ENCODE data around the gene RHBDD1.

Gene RHBDD1

DNA sequence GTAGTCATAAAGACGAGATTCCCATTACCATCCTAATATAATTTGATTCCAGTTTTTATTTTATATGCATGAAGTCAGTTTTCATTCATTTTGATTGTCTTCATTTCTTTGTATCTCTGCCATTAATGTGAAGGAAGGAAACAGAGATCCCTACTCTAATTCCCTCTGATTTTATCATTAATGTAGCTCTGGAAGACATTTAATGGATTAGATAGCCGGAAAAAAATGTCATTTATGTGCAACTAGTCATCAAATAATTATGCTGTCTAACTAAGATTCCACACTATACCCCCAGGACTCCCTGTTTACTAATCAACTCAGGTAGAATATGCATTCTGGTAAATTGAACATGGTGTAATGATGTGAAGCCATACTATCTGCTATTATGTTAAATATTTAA lies 19.9 kb downstream of the RHBDD1 start:
- peaks cover 8% of the 10 kb centered on the region for H3K36me3 Mint-ChIP-seq
- no peak overlapping the region for H3K27ac Mint-ChIP-seq
- no peaks in the 10 kb centered on the region for H3K9me3 Mint-ChIP-seq
- no peaks in the 10 kb centered on the region for H3K27me3 Mint-ChIP-seq
- no peak overlapping the region for H3K4me3 Mint-ChIP-seq
- peaks cover 42% of the 10 kb centered on the region for H3K4me1 Mint-ChIP-seq

DNA sequence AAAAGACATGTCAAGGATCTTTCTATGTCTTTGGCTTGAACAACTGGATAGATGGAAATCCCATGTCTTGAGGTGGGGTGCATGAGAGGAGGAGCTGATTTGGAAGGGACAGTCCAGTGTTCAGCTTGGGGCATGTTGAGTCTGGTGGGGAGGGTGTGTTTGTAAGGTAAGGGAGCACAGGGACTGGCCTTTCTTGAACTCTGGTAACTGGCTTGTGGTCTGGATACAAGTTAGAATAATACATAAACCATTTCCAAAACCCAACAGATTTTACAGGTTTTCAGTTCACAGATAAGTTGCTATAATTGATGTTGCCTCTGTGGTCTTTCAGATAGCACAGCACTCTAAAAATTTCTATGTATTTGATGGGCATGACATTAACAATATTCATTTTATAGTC lies 24.2 kb downstream of the RHBDD1 start:
- Mint-ChIP-seq H3K27ac (no peak overlapping the region), H3K36me3 (peaks cover 17% of the 10 kb centered on the region), H3K4me3 (no peak overlapping the region), H3K27me3 (no peaks in the 10 kb centered on the region), H3K9me3 (no peaks in the 10 kb centered on the region), H3K4me1 (peaks cover 61% of the 10 kb centered on the region)

DNA sequence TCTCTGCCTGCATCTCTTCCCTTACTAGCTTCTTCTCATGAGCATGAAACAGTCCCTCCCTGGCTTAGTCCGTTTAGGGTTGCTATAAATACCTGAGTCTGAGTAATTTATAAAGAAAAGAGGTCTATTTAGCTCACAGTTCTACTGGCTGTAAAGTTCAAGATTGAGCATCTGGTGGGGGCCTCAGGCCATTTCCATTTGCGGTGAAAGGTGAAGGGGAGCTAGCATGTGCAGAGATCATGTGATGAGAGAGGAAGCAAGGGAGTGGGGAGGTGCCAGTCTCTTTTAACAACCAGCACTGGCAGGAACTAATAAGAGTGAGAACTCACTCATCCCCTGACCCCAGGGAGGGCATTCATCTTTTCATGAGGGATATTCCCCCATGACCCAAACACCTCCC lies 26.8 kb downstream of the RHBDD1 start:
- Mint-ChIP-seq H3K9me3 (no peaks in the 10 kb centered on the region), H3K4me3 (no peak overlapping the region), H3K27ac (no peak overlapping the region), H3K4me1 (peaks cover 49% of the 10 kb centered on the region), H3K27me3 (no peaks in the 10 kb centered on the region), H3K36me3 (peaks cover 20% of the 10 kb centered on the region)

DNA sequence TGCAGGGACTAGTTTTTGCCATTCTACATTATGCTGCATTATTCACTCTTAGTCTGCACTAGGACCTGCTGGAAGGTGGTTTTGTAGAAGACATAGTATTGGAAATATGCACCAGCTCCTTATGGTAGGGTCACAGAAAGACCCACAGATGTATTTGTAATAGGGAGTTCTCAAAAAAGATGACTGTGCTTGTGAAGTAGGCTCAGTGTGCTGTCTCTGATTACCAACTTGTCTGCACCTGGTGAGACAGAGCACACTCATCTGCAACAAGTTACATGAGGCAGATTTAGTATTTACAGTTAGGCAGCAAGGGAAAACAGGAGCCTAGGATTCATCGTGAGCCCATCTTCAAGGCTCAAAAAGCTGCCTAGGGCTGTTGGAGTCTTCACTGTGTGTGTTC lies 29.4 kb downstream of the RHBDD1 start:
- Mint-ChIP-seq H3K27ac (no peak overlapping the region), H3K36me3 (peaks cover 29% of the 10 kb centered on the region), H3K27me3 (no peaks in the 10 kb centered on the region), H3K4me3 (no peak overlapping the region), H3K9me3 (no peaks in the 10 kb centered on the region), H3K4me1 (peaks cover 46% of the 10 kb centered on the region)

DNA sequence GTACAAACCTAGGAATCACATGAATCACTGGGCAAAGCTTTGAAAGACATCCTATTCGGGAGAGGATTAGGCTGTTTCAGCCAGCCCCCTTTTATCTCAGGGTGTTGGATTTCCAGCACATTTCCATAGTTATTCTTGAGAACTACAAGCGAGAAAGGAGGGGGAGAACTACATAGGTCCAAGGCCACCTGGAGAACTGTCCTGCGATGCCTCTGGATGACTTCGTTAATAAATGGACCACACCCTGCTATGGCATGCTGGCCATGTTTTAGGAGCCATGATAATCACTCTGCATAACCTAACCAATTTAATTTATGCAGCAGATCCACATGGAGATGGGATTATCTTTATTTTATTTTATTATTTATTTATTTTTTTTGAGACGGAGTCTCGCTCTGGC lies 29.9 kb downstream of the RHBDD1 start:
- Mint-ChIP-seq H3K9me3 (no peaks in the 10 kb centered on the region), H3K27ac (no peak overlapping the region), H3K4me3 (no peak overlapping the region), H3K4me1 (peaks cover 46% of the 10 kb centered on the region), H3K36me3 (peaks cover 31% of the 10 kb centered on the region), H3K27me3 (no peaks in the 10 kb centered on the region)

DNA sequence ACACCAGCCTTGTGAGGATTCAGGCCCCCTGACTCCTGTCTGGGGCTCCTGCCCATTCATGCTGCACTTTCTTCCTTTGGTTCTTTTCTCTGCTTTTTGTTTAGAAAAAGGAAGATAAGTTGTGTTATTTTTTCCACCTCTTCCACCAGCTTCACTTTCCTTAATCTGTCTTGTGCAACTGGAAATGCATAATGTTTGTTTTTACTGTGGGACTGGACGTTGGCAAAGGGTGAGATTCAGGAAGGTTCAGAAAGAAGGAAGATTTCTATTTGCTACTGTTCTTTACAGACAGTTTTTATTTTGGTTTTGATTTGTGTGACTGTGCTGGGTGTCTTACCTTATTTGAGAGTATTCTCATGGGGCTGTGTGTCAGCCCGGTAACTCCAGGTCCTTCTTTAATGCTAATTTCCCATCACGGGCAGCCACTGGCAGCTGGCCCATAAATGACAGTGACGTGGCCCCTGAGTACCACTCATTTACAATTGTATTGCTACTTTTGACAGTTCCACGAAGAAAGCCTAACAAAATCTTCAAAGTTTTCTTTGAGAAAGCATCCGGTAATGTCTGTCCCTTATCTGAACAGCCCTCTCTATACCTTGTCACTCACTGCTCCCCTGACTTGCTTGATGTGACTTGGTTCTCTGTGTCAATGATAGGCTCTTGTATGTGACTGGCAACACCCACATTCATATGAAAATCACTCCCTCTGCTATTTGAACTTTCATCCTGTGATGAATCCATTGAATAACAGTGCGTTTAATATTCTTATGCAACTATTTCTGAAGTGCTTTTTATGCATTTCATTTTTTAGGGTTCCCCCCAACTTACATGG lies 32.7 kb downstream of the RHBDD1 start:
- Mint-ChIP-seq H3K4me1 (peaks cover 37% of the 10 kb centered on the region), H3K4me3 (no peak overlapping the region)

DNA sequence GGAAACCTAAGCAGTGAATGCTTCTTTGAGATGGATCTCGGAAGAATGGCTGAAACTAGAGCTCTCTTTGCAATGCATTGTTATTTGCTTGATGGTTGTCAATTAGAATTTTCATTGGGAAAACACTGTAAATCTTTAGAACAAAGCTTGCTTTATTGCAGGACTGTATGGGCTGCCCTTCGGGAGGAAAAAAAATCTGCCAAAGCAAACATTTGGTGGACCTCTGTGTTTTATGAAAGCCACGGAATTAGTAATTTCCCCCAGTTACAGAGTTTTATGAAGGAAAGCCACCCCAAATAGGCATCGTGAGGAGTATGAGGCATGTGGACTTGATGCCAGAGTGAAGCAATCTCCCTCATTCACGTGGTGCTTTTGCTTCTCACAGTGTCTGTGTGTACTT lies 33.5 kb downstream of the RHBDD1 start:
- Mint-ChIP-seq H3K36me3 (peaks cover 42% of the 10 kb centered on the region), H3K9me3 (no peaks in the 10 kb centered on the region), H3K27ac (no peak overlapping the region), H3K4me3 (no peak overlapping the region), H3K27me3 (no peaks in the 10 kb centered on the region), H3K4me1 (peaks cover 39% of the 10 kb centered on the region)

More for the DNA sequence above, 32.7 kb downstream of the RHBDD1 start:
- Mint-ChIP-seq H3K36me3 (peaks cover 43% of the 10 kb centered on the region), H3K27ac (peak overlapping the region; percentile 19), H3K27me3 (no peaks in the 10 kb centered on the region), H3K9me3 (no peaks in the 10 kb centered on the region)

DNA sequence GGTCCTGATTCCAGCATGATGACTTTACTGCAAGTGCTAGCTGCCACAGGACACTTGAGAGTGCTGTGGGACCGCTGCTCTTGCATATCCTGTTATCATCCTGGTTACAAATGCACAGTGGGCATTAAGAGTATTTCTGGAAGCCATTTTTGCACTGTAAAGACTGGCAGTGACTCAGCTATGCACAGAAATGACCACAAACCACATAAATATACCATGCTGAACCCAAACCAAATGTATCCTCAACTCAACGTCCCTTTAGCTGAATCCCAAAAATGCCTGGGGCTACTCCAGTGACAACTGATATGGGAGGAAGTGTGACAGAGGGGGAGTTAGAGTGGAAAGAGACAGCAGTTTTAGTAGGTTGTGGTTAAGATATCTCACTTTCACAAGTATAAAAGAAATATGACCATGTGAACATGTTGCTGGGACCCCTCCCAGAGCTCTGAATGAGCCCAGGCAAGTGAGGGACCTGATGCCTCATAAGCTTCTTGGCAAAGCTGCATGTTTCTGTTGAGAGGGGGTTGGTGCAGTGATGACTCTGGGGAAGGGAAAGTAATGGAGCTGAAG lies 37.3 kb downstream of the RHBDD1 start:
- H3K27ac Mint-ChIP-seq = peak overlapping the region; percentile 79
- peak overlapping the region; percentile 42 for H3K4me3 Mint-ChIP-seq
- H3K9me3 Mint-ChIP-seq = no peaks in the 10 kb centered on the region
- H3K27me3 Mint-ChIP-seq = no peaks in the 10 kb centered on the region
- H3K4me1 Mint-ChIP-seq = peaks cover 46% of the 10 kb centered on the region
- peaks cover 48% of the 10 kb centered on the region for H3K36me3 Mint-ChIP-seq

DNA sequence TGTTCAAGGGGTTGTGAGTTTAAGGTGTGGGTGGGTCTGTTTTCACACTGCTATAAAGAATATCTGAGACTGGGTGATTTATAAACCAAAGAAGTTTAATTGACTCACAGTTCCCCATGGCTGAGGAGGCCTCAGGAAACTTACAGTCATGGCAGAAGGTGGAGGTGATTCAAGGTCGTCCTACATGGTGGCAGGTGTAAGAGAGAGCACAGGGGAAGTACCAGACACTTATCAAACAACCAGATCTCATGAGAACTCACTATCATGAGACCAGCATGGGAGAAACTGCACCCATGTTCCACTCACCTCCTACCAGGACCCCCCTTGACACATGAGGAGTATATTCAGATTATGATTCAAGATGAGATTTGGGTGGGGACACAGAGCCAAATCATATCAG lies 38.0 kb downstream of the RHBDD1 start:
- peak overlapping the region; percentile 79 for H3K27ac Mint-ChIP-seq
- H3K36me3 Mint-ChIP-seq = peaks cover 48% of the 10 kb centered on the region
- H3K4me1 Mint-ChIP-seq = peaks cover 44% of the 10 kb centered on the region
- H3K4me3 Mint-ChIP-seq = peak overlapping the region; percentile 42
- no peaks in the 10 kb centered on the region for H3K27me3 Mint-ChIP-seq
- no peaks in the 10 kb centered on the region for H3K9me3 Mint-ChIP-seq

DNA sequence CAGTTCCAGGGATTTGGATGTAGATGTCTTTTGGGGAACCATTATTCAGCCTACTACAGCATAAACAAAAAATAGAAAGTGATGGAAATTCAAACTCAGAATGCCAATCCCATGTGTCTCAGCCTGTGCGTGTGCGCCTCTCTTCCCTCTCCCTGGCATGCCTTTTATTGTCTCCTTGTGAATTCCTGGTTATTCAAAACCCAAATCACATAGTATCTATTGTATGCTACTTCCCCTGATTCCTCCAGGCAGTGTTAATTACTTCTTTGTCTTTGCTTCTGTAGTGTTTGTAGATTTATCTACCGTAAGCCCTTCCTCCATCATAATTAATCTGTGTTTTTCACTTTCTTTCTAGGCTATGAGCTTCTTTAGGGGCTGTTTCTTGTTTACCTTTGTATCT lies 38.9 kb downstream of the RHBDD1 start:
- Mint-ChIP-seq H3K9me3 (no peaks in the 10 kb centered on the region), H3K4me3 (no peak overlapping the region), H3K27me3 (no peaks in the 10 kb centered on the region), H3K36me3 (peaks cover 50% of the 10 kb centered on the region), H3K27ac (peak overlapping the region; percentile 25), H3K4me1 (peaks cover 42% of the 10 kb centered on the region)

DNA sequence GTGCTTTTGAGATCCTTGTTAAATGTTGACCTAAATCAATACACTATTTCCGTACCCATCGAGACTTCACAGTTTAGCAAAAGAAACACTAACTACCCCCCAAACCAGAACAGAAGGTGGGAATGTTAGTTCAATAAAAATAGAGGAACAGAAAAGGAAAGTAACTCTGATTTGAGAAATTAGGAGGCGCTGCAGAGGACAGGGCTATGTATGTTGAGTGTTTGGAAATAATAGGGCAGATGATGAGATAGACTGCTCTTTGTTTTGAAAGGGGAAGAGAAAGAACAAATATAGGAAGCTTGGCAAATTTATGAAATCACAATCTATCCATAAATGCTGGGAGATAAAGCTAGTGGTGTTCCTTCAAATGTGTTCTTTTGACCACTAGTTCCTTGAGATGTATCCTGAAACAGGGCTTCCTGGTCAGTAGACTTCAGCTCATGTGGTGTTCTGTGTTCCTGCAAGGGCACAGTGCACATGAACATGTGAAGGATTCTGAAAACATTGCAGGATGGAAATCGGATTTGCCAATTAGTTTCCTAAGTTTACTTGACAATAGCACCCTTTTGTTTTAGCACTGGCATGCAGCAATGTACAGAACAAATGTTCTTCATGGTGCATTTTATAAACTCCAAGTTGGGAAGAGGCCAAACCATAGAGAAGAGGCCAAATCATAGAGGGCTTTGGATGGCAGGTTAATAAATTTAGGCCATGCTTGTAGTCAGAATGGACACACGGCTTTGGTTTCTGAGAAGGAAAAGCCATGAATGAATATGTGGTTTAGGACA lies 39.8 kb downstream of the RHBDD1 start:
- Mint-ChIP-seq H3K4me3 (no peak overlapping the region), H3K27ac (peak overlapping the region; percentile 4), H3K9me3 (no peaks in the 10 kb centered on the region), H3K36me3 (peaks cover 49% of the 10 kb centered on the region), H3K4me1 (peaks cover 43% of the 10 kb centered on the region), H3K27me3 (no peaks in the 10 kb centered on the region)

DNA sequence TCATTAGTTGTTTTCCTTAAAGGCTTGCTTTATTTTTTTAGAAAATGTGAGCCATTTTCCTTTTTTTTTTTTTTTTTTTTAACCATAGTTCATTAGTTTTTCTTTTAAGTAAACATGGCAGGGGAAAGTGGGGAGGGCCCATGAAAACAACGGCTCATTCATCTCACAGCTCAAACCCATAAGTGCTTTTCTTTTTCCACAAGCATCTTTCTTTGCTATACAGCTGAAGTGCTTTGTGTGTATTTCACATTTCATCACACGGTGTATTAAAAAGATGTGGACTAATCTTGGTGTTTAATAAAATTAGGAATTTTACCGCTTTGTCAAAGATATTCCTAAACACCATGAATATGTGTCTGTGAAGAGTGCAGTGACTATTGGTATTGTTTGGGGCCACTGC lies 41.6 kb downstream of the RHBDD1 start:
- no peaks in the 10 kb centered on the region for H3K27me3 Mint-ChIP-seq
- H3K9me3 Mint-ChIP-seq = peaks cover 2% of the 10 kb centered on the region
- H3K36me3 Mint-ChIP-seq = peaks cover 54% of the 10 kb centered on the region
- H3K4me1 Mint-ChIP-seq = peaks cover 39% of the 10 kb centered on the region
- no peak overlapping the region for H3K4me3 Mint-ChIP-seq
- H3K27ac Mint-ChIP-seq = no peak overlapping the region

DNA sequence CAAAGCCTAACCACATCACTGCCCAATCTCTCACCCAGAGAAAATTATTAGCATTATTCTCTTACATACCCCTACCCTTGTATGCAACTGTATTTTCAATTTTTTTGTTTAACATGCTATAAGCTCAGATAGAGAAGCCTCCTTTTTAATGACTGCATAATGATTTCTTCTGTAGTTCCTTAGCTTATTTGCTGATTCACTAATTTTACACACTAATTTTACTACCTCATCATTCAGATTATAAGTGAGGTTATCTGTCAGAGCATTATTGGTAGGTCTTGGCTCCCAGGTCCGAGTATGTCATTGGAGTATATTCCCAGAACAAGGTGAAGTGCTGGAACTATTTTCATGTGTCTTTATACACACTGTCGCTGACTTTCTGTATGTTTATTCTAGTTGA lies 45.4 kb downstream of the RHBDD1 start:
- Mint-ChIP-seq H3K4me1 (peaks cover 12% of the 10 kb centered on the region), H3K36me3 (peaks cover 42% of the 10 kb centered on the region), H3K27ac (no peak overlapping the region), H3K4me3 (no peak overlapping the region), H3K9me3 (peaks cover 6% of the 10 kb centered on the region), H3K27me3 (no peaks in the 10 kb centered on the region)

DNA sequence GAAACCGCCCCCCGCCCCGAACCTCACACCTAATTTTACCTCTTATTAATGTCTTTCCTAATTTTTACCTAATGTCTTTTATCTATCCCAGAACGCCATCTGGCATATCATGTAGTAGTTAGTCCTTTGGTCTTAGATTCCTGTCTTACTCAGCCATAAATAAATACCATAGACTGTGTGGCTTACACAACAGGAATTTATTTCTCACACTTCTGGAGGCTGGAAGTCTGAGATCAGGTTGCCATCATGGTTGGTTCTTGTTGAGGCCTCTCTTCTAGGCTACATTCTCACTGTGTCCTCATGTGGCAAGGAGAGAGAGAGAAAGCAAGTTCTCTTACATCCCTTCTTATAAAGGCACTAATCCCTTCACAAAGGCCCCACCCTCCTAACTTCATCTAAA lies 46.8 kb downstream of the RHBDD1 start:
- Mint-ChIP-seq H3K4me1 (peaks cover 13% of the 10 kb centered on the region), H3K36me3 (peaks cover 40% of the 10 kb centered on the region), H3K27ac (no peak overlapping the region), H3K9me3 (peaks cover 6% of the 10 kb centered on the region), H3K4me3 (no peak overlapping the region), H3K27me3 (no peaks in the 10 kb centered on the region)

DNA sequence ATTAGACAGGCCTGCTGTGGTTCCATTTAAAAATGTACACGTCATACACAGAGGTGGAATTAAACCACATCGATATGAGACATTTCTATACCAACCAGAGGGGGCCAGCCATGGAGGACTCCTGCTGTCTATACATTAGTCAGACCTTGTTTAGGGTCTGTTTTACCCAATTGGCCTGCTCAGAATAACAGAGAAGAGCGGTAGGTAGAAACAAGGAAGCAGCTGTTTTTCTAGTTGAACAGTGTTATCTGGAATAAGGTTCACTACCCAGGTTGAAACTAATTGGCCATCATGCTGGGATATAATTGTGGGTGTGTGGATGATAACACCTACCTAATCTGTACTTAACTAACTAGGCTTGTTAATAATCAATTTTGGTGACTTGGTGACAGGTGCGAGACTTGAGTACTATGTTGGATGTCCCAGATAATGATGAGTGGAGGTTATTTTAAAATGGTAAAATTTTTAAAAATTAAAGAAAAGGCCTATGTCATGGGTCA lies 47.5 kb downstream of the RHBDD1 start:
- Mint-ChIP-seq H3K4me1 (peaks cover 13% of the 10 kb centered on the region), H3K36me3 (peaks cover 38% of the 10 kb centered on the region), H3K4me3 (no peak overlapping the region), H3K27ac (no peak overlapping the region), H3K27me3 (no peaks in the 10 kb centered on the region), H3K9me3 (peaks cover 6% of the 10 kb centered on the region)

DNA sequence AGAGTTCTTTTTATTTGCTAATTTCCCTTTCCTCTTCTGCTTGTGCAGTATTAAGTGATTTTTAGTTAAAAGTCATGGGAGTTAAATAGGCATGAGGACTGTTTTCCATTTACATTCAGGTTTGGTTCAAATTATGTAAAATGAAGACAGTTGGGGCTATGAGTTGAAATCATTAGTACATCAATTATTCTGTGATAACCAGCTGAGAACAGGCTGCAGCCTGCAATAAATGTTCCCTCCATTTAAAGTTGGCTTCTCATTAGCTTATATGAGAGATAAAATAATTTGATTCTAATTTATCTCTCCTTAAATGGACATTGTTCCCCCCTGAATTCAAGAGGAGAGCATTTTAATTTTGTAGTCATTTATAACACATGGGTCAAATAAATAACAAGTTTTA lies 48.3 kb downstream of the RHBDD1 start:
- Mint-ChIP-seq H3K4me3 (no peak overlapping the region), H3K27ac (no peak overlapping the region), H3K9me3 (peaks cover 6% of the 10 kb centered on the region), H3K27me3 (no peaks in the 10 kb centered on the region), H3K36me3 (peaks cover 36% of the 10 kb centered on the region), H3K4me1 (peaks cover 8% of the 10 kb centered on the region)
